Measurements from ENCODE around the gene PTPRM. TPM values are rescaled to one million over a fixed set of nuclear protein-coding genes. Genes with fewer than 3 reads are reported as not detected.

Gene PTPRM
- total RNA-seq, 4 donors from 2014 or later: 21.4 to 41.8 (median 29.6) TPM

GRCh38 chr18:7890075-7890474 is 323.0 kb downstream of the PTPRM start:
- TF ChIP-seq POLR2A (IDR thresholded peaks at IDR 0.05) (no peak), CTCF (IDR thresholded peaks at IDR 0.05) (no peak)
- DNase-seq (ENCODE audit: low spot score in 2 of 2): no peak
- 31 to 36% methylated on average over 2 of the region's 2 CpGs for WGBS, 2 donors
- no peak overlapping the region for H3K4me3 ChIP-seq (ENCODE audit: low read depth, poor library complexity, severe bottlenecking)
- intact Hi-C loops (cut with DNase I; ENCODE audit: low total_unique reads): no loop called here

- 91 to 95% methylated on average over 6 of the region's 6 CpGs for WGBS, 2 donors
- no peak overlapping the region for H3K4me3 ChIP-seq (ENCODE audit: low read depth, poor library complexity, severe bottlenecking)
- TF ChIP-seq CTCF (IDR thresholded peaks at IDR 0.05) (no peak), POLR2A (IDR thresholded peaks at IDR 0.05) (no peak)
- no peak for DNase-seq (ENCODE audit: low spot score in 2 of 2)
- intact Hi-C loops (cut with DNase I; ENCODE audit: low total_unique reads): no loop called here
Measured at GRCh38 chr18:7892556-7892955, 325.4 kb downstream of the PTPRM start.

- H3K4me3 ChIP-seq (ENCODE audit: low read depth, poor library complexity, severe bottlenecking): no peak overlapping the region
- intact Hi-C loops (cut with DNase I; ENCODE audit: low total_unique reads): no loop called here
- 96% methylated on average over 1 of the region's 1 CpG for WGBS, 2 donors
- no peak for TF ChIP-seq POLR2A (IDR thresholded peaks at IDR 0.05)
- TF ChIP-seq CTCF (IDR thresholded peaks at IDR 0.05): no peak
- DNase-seq (ENCODE audit: low spot score in 2 of 2): no peak
Measured at GRCh38 chr18:7894592-7894991, 327.5 kb downstream of the PTPRM start.

DNA sequence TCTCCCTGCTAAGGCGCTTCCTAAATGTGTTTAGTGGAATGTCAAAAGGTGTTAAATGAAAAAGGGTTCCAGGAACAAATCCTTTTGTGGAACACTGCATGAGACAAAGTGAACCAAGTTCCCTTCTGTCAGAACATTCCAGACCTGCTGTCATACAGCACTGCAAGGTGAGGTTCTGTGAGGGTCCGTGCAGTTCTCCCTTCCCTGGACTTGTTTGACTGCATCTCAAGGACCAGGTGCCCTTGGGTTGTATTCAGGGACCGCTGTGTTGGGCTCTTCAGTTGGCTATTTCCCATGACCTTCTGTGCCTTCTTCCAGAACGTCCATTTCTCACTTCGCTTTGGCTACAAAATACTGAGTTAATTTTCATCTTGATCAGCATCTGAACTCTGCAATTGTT is 328.2 kb downstream of the PTPRM start:
- 90 to 94% methylated on average over 5 of the region's 5 CpGs for WGBS, 2 donors
- TF ChIP-seq CTCF (IDR thresholded peaks at IDR 0.05) (no peak), POLR2A (IDR thresholded peaks at IDR 0.05) (no peak)
- no peak overlapping the region for H3K4me3 ChIP-seq (ENCODE audit: low read depth, poor library complexity, severe bottlenecking)
- intact Hi-C loops (cut with DNase I; ENCODE audit: low total_unique reads): no loop called here
- DNase-seq (ENCODE audit: low spot score in 2 of 2): no peak

DNA sequence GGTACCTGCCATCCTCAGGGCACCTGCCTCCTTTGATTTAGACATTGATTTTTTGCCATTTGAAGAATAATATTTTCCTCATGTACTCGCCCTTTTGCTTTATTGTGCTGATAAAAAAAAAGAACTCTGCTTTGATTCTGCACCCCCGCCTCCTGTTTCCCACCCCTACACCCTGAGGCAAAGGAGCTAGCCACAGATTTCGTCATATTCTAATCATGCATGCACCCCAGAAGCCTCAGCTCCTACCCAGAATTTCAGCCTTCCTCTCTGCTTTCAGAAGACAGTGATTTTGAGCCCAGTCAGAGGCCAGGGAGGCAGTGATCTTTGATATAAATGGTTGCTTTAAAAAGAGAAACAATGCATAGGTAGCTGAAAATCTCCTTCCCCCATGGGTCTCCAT is 329.0 kb downstream of the PTPRM start:
- 54 to 61% methylated on average over 3 of the region's 3 CpGs for WGBS, 2 donors
- TF ChIP-seq CTCF (IDR thresholded peaks at IDR 0.05): no peak
- TF ChIP-seq POLR2A (IDR thresholded peaks at IDR 0.05): no peak
- DNase-seq (ENCODE audit: low spot score in 2 of 2): no peak
- H3K4me3 ChIP-seq (ENCODE audit: low read depth, poor library complexity, severe bottlenecking): no peak overlapping the region
- intact Hi-C loops (cut with DNase I; ENCODE audit: low total_unique reads): no loop called here

GRCh38 chr18:7896805-7897518 is 329.8 kb downstream of the PTPRM start:
- TF ChIP-seq CTCF (IDR thresholded peaks at IDR 0.05) (no peak), POLR2A (IDR thresholded peaks at IDR 0.05) (no peak)
- intact Hi-C loops (cut with DNase I; ENCODE audit: low total_unique reads): no loop called here
- no peak for DNase-seq (ENCODE audit: low spot score in 2 of 2)
- WGBS, 2 donors: 67 to 74% methylated on average over 6 of the region's 6 CpGs
- H3K4me3 ChIP-seq (ENCODE audit: low read depth, poor library complexity, severe bottlenecking): no peak overlapping the region

Data from lower leg skin (tissue), 4 donors.